HG03097 (cell line): ENCODE measurements around the gene MEGF9.

ENCODE experiments used
- ATAC-seq: cut with Tn5 transposase; IDR thresholded peaks from one replicate; pipeline ENCODE4 v1.9.1; 2021; ENCODE audit not compliant: unreplicated experiment, low FRiP score

Gene MEGF9

GRCh38 chr9:120733190-120733589 lies 18.9 kb upstream of the MEGF9 start:
- ATAC-seq: no peak

- no peak for ATAC-seq
Observed at GRCh38 chr9:120730654-120731514, 16.6 kb upstream of the MEGF9 start.

DNA sequence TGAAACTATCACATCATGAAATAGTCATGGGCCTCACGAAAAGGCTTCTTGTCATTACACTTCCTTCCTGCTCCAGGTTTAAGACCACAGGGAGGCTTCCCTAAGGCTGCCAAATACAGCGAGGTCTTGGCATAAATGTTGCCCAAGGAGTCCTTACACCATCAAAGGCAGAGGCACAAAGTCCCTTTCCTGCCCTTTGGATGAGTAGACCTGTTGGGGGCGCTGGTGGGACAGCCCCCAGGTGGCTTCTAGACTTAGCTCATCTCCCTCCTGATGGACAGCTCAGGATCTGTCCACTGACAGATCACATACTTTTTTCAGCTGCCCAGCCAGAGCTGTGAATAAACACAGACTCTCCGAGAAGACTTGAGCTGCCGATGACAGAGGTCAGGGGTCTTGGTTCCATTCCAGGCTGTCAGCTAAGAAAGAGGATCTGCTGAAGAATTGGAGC lies 15.5 kb upstream of the MEGF9 start:
- no peak for ATAC-seq

GRCh38 chr9:120726484-120726883 lies 12.2 kb upstream of the MEGF9 start:
- no peak for ATAC-seq

- no peak for ATAC-seq
Observed at GRCh38 chr9:120725907-120726306, 11.6 kb upstream of the MEGF9 start.

- ATAC-seq: no peak
Observed at GRCh38 chr9:120724757-120725400, 10.6 kb upstream of the MEGF9 start.

GRCh38 chr9:120723565-120723964 lies 9.3 kb upstream of the MEGF9 start:
- no peak for ATAC-seq

GRCh38 chr9:120720404-120720803 lies 6.1 kb upstream of the MEGF9 start:
- no peak for ATAC-seq

- no peak for ATAC-seq
Observed at GRCh38 chr9:120718316-120718715, 4.0 kb upstream of the MEGF9 start.

DNA sequence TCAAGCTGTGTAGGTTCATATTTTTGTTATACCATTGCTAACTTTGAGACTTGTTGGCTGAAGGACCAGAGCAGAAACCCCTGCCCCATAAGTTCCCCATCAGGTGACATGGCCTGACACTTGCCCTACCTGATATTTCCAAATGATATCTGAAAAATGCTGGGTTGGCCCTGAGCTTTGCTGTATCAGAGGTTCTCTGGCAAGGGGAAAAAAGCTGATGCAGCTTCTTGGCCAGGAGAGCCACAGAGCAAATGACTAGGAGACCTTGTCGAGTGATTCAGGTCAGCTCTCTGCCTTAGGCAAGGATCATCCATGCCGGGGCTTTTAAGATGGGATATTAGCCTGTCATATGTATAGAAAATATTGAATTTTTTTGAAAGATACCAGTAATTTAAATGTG lies 2.9 kb upstream of the MEGF9 start:
- ATAC-seq: no peak

GRCh38 chr9:120716483-120716882 lies 2.2 kb upstream of the MEGF9 start:
- ATAC-seq: no peak

GRCh38 chr9:120715389-120715924 lies 1.2 kb upstream of the MEGF9 start:
- ATAC-seq: no peak

- ATAC-seq: peak; percentile 6
Observed at GRCh38 chr9:120714846-120715388, 647 bp upstream of the MEGF9 start.

DNA sequence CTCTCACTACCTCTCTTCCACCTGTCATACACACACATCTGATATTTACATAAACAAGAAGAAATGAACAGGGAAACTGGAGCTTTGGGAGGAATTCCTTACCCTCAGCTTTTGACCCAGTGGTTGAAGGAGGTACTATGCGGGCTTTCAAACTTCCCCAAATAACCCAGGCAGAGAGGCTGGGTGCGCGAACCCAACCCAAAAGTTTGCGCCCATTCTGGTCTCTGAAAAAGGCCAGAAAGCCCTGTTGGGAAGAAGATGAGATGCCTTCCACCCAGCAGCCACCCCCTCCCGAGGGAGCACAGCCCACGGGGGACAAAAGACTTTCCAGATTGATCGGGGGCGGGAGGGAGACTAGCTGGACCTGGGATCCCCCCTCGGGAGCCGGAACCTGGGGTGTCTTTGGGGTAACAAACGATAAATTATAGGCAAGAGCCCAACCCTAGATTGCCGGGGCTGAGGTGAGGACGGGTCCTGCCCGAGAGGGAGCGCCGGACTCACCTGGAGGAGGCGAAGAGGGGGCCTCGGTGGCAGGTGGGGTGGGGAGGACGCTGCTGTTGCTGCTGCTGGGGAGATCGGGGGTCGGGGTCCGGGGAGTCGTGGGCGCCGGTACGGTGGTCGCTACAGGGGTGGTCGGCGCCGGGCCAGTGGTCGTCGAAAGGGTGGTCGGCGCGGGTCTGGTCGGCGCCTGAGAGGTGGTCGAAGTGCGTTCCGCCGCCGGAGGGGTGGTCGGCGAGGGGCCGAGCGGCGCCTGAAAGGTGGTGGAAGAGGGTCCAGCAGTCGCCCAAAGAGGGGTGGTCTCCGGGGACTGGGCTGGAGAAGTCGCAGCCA lies 798 bp downstream of the MEGF9 start:
- peak; percentile 6 for ATAC-seq

GRCh38 chr9:120712539-120713031 lies 1.7 kb downstream of the MEGF9 start:
- no peak for ATAC-seq

DNA sequence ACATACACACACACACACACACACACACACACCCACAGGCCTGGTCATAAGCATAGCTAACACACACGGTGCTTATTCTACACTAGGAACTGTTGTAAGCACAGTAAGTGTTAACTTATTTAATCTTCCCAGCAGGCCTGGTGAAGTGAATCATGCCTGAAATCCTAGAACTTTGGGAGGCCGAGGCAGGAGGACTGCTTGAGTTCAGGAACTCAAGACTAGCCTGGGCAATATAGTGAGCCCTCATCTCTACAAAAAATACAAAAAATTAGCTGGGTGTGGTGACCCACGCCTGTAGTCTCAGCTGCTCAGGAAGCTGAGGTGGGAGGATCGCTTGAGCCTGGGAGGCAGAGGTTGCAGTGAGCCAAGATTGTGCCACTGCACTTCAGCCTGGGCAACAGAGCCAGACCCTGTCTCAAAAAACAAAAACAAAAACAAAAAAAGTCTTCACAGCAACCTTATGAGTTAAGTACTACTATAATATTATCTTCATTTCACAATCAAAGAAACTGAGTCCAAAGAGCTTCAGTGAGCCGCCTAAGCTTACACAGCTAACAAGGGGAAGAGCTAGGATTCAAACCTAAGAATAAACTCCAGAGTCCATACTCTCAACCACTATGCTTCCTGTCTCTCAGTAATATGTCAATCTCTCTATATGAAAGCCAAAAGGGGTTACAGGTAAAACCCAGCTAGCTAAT lies 2.3 kb downstream of the MEGF9 start:
- no peak for ATAC-seq

- ATAC-seq: no peak
Observed at GRCh38 chr9:120711354-120711753, 2.9 kb downstream of the MEGF9 start.

GRCh38 chr9:120710110-120710981 lies 3.9 kb downstream of the MEGF9 start:
- no peak for ATAC-seq
